ENCODE measurements around the gene TMED3. TPM values are rescaled to one million over a fixed set of nuclear protein-coding genes. Genes with fewer than 3 reads are reported as not detected.
A peak's percentile ranks its signal among the peaks of the same experiment; 100 is the strongest.
"Not testable (repeated sequence)": the region's sequence is repeated elsewhere in the genome, so short reads cannot be mapped to it uniquely, and the experiment has no call there.

Gene TMED3
- polyA plus RNA-seq, 2 donors = 117 to 157 TPM

DNA sequence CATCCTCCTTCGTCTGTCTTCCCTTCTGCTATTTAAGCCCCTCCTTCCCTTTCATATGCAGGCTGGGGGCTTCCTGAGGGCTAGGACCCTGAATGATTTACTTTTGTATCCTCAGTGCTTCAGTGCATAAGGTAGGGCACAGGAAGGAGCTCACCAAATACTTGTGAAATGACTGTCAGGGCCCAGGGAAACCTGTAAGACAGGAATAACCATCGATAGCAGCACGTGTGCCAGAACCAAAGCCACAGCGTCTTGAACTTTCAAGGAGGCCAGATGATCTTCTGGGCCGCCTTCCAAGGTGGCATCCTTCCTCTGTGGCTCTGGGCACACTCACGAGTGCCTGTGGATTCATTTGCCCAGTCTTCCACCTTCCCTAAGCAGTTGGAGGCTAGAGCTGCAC lies 3.9 kb downstream of the TMED3 start:
- Histone ChIP-seq H3K9me3 (ENCODE audit: control insufficient read depth in 2 of 2, insufficient read depth in 1 of 2, low read depth in 1 of 2, low read length in 1 of 2) (no peaks in the 10 kb centered on the region), H3K36me3 (ENCODE audit: control insufficient read depth in 2 of 2, insufficient read depth in 2 of 2, low read length in 1 of 2) (peaks cover 16 to 25% of the 10 kb centered on the region in 2 donors), H3K27ac (ENCODE audit: low read depth in 2 of 2, low read length in 1 of 2) (peak overlapping the region; percentile 88 to 98), H3K4me3 (ENCODE audit: low read depth in 1 of 2, low read length in 2 of 2) (no peak overlapping the region), H3K4me1 (ENCODE audit: control insufficient read depth in 2 of 2, insufficient read depth in 2 of 2, low read length in 1 of 2) (peaks cover 0 to 17% of the 10 kb centered on the region in 2 donors), H3K27me3 (ENCODE audit: control insufficient read depth in 1 of 2, insufficient read depth in 2 of 2, low read length in 2 of 2) (no peaks in the 10 kb centered on the region)
- 61 to 78% methylated on average over 6 of the region's 6 CpGs for WGBS, 2 donors

DNA sequence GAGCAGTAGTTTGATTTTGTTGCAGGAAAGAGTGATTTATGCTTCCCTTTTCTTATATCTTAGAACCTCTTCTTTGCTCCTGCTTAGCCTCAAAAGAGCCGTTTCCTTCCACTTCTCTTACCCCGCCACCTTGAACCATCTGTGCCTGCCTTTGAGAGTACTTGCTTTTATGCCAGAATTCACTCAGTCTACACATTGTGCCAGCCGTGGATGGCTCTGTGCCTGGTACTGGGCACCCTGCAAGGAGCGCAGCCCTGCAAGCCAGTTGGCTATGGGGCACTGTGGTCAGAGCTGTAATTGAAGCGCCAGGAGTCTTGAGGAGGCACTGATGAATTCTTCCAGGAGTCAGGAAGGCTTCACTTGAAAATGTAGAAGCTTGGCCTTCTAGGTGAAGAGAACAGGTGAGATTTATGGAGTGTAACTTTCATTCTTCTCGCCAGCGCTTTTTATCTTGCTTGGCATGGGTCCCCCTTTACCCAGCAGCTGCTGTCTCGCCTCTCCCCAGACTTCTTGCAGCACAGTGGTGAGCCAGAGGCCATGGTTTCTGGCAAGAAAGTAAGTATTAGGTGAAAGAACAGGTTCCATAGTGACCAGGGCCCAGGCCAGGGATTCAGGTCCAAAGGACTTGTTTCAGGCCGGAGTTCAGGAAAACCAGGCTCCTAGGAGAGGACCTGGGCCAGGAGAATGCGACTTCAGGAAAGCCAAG lies 4.9 kb downstream of the TMED3 start:
- peaks cover 16 to 27% of the 10 kb centered on the region in 2 donors for H3K36me3 ChIP-seq (ENCODE audit: control insufficient read depth in 2 of 2, insufficient read depth in 2 of 2, low read length in 1 of 2)
- H3K27me3 ChIP-seq (ENCODE audit: control insufficient read depth in 1 of 2, insufficient read depth in 2 of 2, low read length in 2 of 2) = no peaks in the 10 kb centered on the region
- peaks cover 0 to 17% of the 10 kb centered on the region in 2 donors for H3K4me1 ChIP-seq (ENCODE audit: control insufficient read depth in 2 of 2, insufficient read depth in 2 of 2, low read length in 1 of 2)
- H3K4me3 ChIP-seq (ENCODE audit: low read depth in 1 of 2, low read length in 2 of 2) = no peak overlapping the region
- H3K9me3 ChIP-seq (ENCODE audit: control insufficient read depth in 2 of 2, insufficient read depth in 1 of 2, low read depth in 1 of 2, low read length in 1 of 2) = no peaks in the 10 kb centered on the region
- WGBS, 2 donors = 73 to 76% methylated on average over 10 of the region's 10 CpGs
- peak overlapping the region; percentile 54 for H3K27ac ChIP-seq (ENCODE audit: low read depth in 2 of 2, low read length in 1 of 2)

DNA sequence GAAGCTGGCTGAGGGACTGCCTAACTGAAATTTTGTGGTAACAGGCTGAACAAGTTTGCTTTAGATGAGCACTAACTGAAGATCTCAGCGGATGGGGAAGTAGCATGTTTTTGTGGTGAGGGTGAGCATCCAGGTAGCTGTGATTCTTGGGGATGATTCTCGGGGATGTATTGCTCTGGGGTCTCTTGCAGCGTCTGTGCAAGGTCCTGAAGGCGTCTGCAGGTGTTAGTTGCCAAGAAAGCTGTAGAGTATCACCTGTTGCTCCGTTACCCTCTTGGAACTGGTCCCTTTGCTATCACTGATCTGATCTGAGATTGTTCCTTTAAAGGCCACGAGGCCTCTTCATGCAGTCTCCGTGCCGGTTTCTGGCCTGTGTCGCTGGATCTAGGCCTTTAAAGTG lies 6.0 kb downstream of the TMED3 start:
- no peak overlapping the region for H3K27ac ChIP-seq (ENCODE audit: low read depth in 2 of 2, low read length in 1 of 2)
- 86 to 91% methylated on average over 9 of the region's 9 CpGs for WGBS, 2 donors
- peaks cover 21 to 36% of the 10 kb centered on the region in 2 donors for H3K36me3 ChIP-seq (ENCODE audit: control insufficient read depth in 2 of 2, insufficient read depth in 2 of 2, low read length in 1 of 2)
- H3K4me1 ChIP-seq (ENCODE audit: control insufficient read depth in 2 of 2, insufficient read depth in 2 of 2, low read length in 1 of 2) = peaks cover 0 to 15% of the 10 kb centered on the region in 2 donors
- H3K9me3 ChIP-seq (ENCODE audit: control insufficient read depth in 2 of 2, insufficient read depth in 1 of 2, low read depth in 1 of 2, low read length in 1 of 2) = no peaks in the 10 kb centered on the region
- H3K4me3 ChIP-seq (ENCODE audit: low read depth in 1 of 2, low read length in 2 of 2) = no peak overlapping the region
- H3K27me3 ChIP-seq (ENCODE audit: control insufficient read depth in 1 of 2, insufficient read depth in 2 of 2, low read length in 2 of 2) = no peaks in the 10 kb centered on the region

DNA sequence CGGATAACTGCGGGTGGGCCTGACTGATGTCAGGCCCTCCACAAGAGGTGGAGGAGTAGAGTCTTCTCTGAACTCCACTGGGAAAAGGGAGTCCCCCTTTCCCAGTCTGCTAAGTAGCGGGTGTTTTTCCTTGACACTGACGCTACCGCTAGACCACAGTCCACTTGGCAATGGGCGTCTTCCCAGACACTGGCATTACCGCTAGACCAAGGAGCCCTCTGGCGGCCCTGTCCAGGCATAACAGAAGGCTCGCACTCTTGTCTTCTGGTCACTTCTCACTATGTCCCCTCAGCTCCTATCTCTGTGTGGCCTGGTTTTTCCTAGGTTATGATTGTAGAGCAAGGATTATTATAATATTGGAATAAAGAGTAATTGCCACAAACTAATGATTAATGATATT lies 9.1 kb downstream of the TMED3 start:
- not testable (repeated sequence) for H3K27ac ChIP-seq (ENCODE audit: low read depth in 2 of 2, low read length in 1 of 2); H3K9me3 ChIP-seq (ENCODE audit: control insufficient read depth in 2 of 2, insufficient read depth in 1 of 2, low read depth in 1 of 2, low read length in 1 of 2); H3K4me1 ChIP-seq (ENCODE audit: control insufficient read depth in 2 of 2, insufficient read depth in 2 of 2, low read length in 1 of 2); H3K4me3 ChIP-seq (ENCODE audit: low read depth in 1 of 2, low read length in 2 of 2); H3K27me3 ChIP-seq (ENCODE audit: control insufficient read depth in 1 of 2, insufficient read depth in 2 of 2, low read length in 2 of 2)
- 94 to 98% methylated on average over 9 of the region's 9 CpGs for WGBS, 2 donors
- peaks cover 28 to 37% of the 10 kb centered on the region in 2 donors for H3K36me3 ChIP-seq (ENCODE audit: control insufficient read depth in 2 of 2, insufficient read depth in 2 of 2, low read length in 1 of 2)

DNA sequence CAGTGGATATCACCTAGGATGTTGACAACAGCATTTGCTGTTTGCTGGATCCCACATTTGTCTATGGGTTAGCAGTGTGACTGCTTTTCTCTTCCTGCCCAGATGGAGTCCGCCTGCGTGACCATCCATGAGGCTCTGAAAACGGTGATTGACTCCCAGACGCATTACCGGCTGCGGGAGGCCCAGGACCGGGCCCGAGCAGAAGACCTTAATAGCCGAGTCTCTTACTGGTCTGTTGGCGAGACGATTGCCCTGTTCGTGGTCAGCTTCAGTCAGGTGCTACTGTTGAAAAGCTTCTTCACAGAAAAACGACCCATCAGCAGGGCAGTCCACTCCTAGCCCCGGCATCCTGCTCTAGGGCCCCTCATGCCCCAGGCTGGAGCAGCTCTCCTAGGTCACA lies 11.0 kb downstream of the TMED3 start:
- 92 to 95% methylated on average over 14 of the region's 14 CpGs for WGBS, 2 donors
- no peak overlapping the region for H3K27ac ChIP-seq (ENCODE audit: low read depth in 2 of 2, low read length in 1 of 2)
- H3K27me3 ChIP-seq (ENCODE audit: control insufficient read depth in 1 of 2, insufficient read depth in 2 of 2, low read length in 2 of 2) = no peaks in the 10 kb centered on the region
- H3K9me3 ChIP-seq (ENCODE audit: control insufficient read depth in 2 of 2, insufficient read depth in 1 of 2, low read depth in 1 of 2, low read length in 1 of 2) = no peaks in the 10 kb centered on the region
- peaks cover 0 to 2% of the 10 kb centered on the region in 2 donors for H3K4me1 ChIP-seq (ENCODE audit: control insufficient read depth in 2 of 2, insufficient read depth in 2 of 2, low read length in 1 of 2)
- H3K4me3 ChIP-seq (ENCODE audit: low read depth in 1 of 2, low read length in 2 of 2) = no peak overlapping the region
- H3K36me3 ChIP-seq (ENCODE audit: control insufficient read depth in 2 of 2, insufficient read depth in 2 of 2, low read length in 1 of 2) = peaks cover 19 to 35% of the 10 kb centered on the region in 2 donors

DNA sequence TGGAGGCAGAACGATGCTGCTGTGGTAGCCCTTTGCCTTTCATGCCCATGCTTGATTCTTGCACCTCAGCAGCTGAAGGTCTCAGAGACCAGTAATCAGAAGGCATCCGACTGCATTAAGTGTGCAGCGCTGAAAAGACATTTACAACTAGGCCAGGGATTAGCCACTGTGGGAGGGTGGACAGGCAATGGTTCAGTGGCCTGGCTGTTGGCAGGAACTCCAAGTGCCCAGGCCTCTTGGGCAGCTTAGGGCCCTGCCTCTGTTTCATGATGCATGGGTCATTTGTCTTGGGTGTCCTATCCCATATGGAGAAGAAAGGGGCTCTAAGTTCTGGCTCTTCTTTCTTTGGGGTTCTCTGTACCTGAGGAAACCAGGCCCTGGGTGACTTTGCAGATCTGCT lies 11.4 kb downstream of the TMED3 start:
- no peaks in the 10 kb centered on the region for H3K9me3 ChIP-seq (ENCODE audit: control insufficient read depth in 2 of 2, insufficient read depth in 1 of 2, low read depth in 1 of 2, low read length in 1 of 2)
- peaks cover 0 to 2% of the 10 kb centered on the region in 2 donors for H3K4me1 ChIP-seq (ENCODE audit: control insufficient read depth in 2 of 2, insufficient read depth in 2 of 2, low read length in 1 of 2)
- H3K27ac ChIP-seq (ENCODE audit: low read depth in 2 of 2, low read length in 1 of 2) = no peak overlapping the region
- 93 to 100% methylated on average over 3 of the region's 3 CpGs for WGBS, 2 donors
- no peaks in the 10 kb centered on the region for H3K27me3 ChIP-seq (ENCODE audit: control insufficient read depth in 1 of 2, insufficient read depth in 2 of 2, low read length in 2 of 2)
- peaks cover 21 to 35% of the 10 kb centered on the region in 2 donors for H3K36me3 ChIP-seq (ENCODE audit: control insufficient read depth in 2 of 2, insufficient read depth in 2 of 2, low read length in 1 of 2)
- H3K4me3 ChIP-seq (ENCODE audit: low read depth in 1 of 2, low read length in 2 of 2) = no peak overlapping the region

DNA sequence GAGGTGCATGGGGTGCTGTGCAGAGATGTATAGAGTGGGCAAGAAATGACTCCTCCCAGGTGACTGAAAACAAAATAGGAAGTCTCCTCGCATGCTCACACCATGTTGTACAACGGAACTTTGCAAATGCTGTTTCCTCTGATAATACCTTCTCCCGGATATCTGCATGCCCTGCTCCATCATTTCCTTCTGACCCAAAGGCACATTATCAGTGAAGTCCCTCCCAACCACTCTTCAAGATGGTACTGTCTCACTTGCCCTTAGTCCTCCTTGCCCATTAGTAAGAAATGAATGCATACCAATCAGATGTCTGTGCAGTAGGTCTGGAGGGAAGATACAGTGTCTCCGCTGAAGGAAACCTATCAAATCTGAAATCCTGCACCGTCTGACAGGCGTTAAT lies 12.0 kb downstream of the TMED3 start:
- Histone ChIP-seq H3K4me1 (ENCODE audit: control insufficient read depth in 2 of 2, insufficient read depth in 2 of 2, low read length in 1 of 2) (peaks cover 0 to 2% of the 10 kb centered on the region in 2 donors), H3K36me3 (ENCODE audit: control insufficient read depth in 2 of 2, insufficient read depth in 2 of 2, low read length in 1 of 2) (peaks cover 21 to 31% of the 10 kb centered on the region in 2 donors), H3K27me3 (ENCODE audit: control insufficient read depth in 1 of 2, insufficient read depth in 2 of 2, low read length in 2 of 2) (no peaks in the 10 kb centered on the region), H3K4me3 (ENCODE audit: low read depth in 1 of 2, low read length in 2 of 2) (no peak overlapping the region), H3K9me3 (ENCODE audit: control insufficient read depth in 2 of 2, insufficient read depth in 1 of 2, low read depth in 1 of 2, low read length in 1 of 2) (no peaks in the 10 kb centered on the region), H3K27ac (ENCODE audit: low read depth in 2 of 2, low read length in 1 of 2) (no peak overlapping the region)
- WGBS, 2 donors = 81 to 88% methylated on average over 6 of the region's 6 CpGs

DNA sequence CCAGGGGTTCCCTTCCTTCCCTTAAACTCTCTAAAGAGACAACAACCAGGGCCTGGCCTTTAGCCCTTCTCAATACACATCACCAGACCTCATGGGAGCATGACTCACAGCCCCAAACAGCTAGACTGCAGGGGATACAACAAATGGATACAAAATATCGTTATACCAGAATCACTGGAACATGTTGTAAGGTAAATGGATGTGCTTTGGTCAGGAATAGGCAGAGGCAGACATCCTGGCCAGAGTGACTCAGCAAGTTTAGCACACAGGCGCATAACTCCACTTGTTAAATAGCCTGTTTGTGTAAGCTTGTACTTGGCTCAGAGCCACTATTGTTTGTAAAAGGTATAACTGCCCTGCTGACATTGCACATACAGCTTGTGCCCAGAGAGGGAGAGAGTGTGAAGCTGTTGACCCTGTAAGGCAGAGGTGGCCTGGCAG lies 18.3 kb downstream of the TMED3 start:
- Histone ChIP-seq H3K36me3 (ENCODE audit: control insufficient read depth in 2 of 2, insufficient read depth in 2 of 2, low read length in 1 of 2) (peaks cover 3 to 8% of the 10 kb centered on the region in 2 donors), H3K9me3 (ENCODE audit: control insufficient read depth in 2 of 2, insufficient read depth in 1 of 2, low read depth in 1 of 2, low read length in 1 of 2) (peaks cover 0 to 3% of the 10 kb centered on the region in 2 donors), H3K27ac (ENCODE audit: low read depth in 2 of 2, low read length in 1 of 2) (no peak overlapping the region), H3K27me3 (ENCODE audit: control insufficient read depth in 1 of 2, insufficient read depth in 2 of 2, low read length in 2 of 2) (no peaks in the 10 kb centered on the region), H3K4me1 (ENCODE audit: control insufficient read depth in 2 of 2, insufficient read depth in 2 of 2, low read length in 1 of 2) (peaks cover 2 to 8% of the 10 kb centered on the region in 2 donors), H3K4me3 (ENCODE audit: low read depth in 1 of 2, low read length in 2 of 2) (no peak overlapping the region)
- WGBS, 2 donors = 59 to 68% methylated on average over 2 of the region's 2 CpGs

DNA sequence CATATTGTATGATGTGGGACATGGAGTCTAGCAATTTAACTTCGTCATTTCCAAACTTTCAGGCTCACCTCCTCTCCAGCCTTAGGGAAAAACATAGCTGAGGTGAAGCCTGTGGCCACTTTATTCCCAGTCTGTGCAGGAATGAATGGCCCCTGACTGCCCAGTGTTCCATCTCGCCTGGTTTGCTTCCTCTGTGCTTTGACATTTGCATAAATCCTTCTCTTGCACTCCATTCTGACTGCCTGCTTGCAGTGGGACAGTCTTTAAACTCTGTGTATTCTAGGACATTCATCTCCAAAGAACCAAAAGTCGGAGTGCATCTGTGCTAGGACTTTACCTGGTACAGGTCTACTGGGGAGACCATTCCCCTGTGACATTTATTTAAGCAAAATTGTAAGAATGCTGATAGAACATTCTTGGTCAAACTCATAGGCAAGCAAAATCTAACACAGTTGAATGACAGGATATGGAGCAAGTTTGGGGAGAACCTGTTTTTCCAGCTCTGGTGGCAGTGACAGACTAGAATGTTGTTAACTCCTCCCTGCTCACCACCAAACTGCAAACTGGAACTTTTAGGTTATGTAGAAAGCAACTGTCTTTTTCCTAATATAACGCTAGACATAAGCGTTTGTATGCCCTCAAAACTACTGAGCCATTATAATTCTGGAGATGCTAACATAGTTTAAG lies 22.1 kb downstream of the TMED3 start:
- Histone ChIP-seq H3K4me3 (ENCODE audit: low read depth in 1 of 2, low read length in 2 of 2) (no peak overlapping the region), H3K4me1 (ENCODE audit: control insufficient read depth in 2 of 2, insufficient read depth in 2 of 2, low read length in 1 of 2) (peaks cover 0 to 10% of the 10 kb centered on the region in 2 donors), H3K27ac (ENCODE audit: low read depth in 2 of 2, low read length in 1 of 2) (peak overlapping the region; percentile 75 to 90), H3K27me3 (ENCODE audit: control insufficient read depth in 1 of 2, insufficient read depth in 2 of 2, low read length in 2 of 2) (no peaks in the 10 kb centered on the region), H3K9me3 (ENCODE audit: control insufficient read depth in 2 of 2, insufficient read depth in 1 of 2, low read depth in 1 of 2, low read length in 1 of 2) (peaks cover 0 to 3% of the 10 kb centered on the region in 2 donors), H3K36me3 (ENCODE audit: control insufficient read depth in 2 of 2, insufficient read depth in 2 of 2, low read length in 1 of 2) (peaks cover 0 to 6% of the 10 kb centered on the region in 2 donors)
- WGBS, 2 donors = 59 to 63% methylated on average over 5 of the region's 5 CpGs
